NCI-H510A treated with DMSO at 0.1 percent for 48 hours (cell line): ENCODE measurements around the gene FKBP10.
A peak's percentile ranks its signal among the peaks of the same experiment; 100 is the strongest.
"Not testable (repeated sequence)": the region's sequence is repeated elsewhere in the genome, so short reads cannot be mapped to it uniquely, and the experiment has no call there.

Experiments
- DNase-seq: peaks from one replicate; lab custom pipeline; 2025; lab: John Stamatoyannopoulos, UW

Gene FKBP10

DNA sequence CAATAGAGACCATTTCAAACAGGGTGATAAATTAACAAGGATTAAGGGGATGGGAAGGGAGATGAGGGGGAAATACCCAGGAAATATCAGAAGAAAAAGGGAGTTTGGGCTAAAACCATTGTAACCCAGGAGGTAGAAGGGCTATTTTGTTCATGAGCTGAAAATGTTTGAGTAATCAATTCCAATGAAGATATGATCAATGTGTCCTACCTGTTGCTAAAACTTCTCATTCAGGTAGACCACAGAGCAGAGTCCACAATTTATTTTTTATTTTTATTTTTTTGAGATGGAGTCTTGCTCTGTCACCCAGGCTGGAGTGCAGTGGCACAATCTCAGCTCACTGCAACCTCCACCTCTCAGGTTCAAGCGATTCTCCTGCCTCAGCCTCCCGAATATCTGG is 26.6 kb downstream of the FKBP10 start:
- DNase-seq, result not testable (repeated sequence)

DNA sequence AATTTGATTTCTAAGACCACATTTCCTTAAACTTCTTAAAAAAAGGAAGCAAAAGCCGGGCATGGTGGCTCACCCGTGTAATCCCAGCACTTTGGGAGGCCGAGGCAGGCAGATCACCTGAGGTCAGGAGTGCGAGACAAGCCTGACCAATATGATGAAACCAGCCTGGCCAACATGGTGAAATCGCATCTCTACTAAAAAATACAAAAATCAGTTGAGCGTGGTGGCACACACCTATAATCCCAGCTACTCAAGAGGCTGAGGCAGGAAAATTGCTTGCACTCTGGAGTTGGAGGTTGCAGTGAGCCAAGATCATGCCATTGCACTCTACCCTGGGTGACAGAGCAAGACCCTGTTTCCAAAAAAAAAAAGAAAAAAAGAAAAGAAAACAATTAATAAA is 28.0 kb downstream of the FKBP10 start:
- not testable (repeated sequence) for DNase-seq

DNA sequence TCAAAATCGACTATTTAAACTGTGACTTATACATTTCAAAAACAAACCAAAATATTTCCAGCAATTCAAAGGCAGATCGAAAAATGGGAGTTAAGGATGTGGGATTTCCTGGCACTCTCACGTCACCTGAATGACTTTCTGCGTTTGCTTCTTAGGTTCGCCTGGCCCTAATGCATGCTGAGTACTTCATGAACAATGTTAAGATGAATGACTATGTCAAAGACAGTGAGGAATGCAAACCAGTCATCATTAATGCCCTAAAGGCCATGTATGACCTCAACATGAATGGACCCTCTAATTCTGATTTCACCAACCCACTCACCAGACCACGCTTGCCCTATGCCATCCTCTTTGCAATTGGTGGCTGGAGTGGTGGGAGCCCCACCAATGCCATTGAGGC is 32.2 kb downstream of the FKBP10 start:
- DNase-seq, result no peak

DNA sequence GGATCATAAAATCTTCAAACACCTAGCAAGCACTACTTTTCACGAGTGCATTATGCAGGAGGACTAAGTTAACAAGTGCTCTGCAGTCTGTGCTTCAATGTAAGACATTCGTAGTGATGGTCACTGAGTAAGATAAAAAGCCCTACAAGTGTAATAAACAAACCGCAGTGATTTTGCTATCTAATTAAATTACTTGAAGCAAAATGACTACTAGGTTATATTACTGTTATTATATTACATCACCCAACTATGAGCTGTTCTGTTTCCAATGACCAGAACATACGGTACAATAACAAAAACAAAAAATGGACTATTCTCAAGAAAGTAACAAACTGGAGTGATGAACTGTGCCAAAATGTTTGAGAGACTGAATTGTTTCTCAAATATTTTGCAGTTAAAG is 36.0 kb downstream of the FKBP10 start:
- DNase-seq, result no peak

DNA sequence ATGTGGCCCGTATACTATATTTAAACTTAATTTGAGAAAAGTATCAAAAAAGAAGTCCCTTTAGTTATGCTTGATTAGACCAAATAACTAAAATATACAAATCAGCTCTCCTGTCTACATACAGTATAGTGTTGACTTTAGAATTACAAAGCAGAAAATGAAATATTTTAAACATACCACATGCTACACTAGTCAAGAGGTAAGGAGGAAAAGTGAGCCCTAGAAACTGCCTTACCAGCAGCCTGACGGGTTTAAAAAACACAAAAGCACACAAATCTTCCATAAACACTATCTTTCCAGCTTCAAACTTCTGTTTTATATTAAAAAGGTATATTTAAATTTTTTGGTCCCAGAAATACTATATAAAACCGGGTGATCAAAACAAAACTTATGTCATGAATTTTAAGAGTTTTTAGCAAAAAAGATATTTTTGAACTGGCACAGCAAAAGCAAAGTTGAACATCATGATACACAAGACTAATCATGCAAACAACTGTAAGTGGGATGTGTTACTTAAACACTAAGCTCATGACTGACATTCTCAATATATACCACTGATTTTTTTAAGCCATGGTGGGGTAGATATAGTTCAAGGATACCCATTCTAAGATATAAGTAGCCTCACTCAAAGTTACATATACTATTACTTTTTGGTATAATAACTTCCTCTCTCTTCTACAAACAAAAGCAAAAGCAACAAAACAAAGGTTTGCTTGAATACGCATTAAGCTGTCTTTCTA is 36.6 kb downstream of the FKBP10 start:
- DNase-seq, result no peak

DNA sequence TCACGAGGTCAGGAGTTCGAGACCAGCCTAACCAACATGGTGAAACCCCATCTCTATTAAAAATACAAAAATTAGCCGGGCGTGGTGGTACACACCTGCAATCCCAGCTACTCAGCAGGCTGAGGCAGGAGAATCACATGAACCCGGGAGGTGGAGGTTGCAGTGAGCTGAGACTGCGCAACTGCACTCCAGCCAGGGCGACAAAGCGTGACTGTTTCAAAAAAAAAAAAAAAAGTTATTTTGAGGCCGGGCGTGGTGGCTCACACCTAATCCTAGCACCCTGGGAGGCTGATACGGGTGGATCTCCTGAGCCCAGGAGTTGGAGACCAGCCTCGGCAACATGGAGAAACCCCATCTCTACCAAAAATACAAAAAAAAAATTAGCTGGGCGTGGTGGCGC is 38.6 kb downstream of the FKBP10 start:
- not testable (repeated sequence) for DNase-seq

DNA sequence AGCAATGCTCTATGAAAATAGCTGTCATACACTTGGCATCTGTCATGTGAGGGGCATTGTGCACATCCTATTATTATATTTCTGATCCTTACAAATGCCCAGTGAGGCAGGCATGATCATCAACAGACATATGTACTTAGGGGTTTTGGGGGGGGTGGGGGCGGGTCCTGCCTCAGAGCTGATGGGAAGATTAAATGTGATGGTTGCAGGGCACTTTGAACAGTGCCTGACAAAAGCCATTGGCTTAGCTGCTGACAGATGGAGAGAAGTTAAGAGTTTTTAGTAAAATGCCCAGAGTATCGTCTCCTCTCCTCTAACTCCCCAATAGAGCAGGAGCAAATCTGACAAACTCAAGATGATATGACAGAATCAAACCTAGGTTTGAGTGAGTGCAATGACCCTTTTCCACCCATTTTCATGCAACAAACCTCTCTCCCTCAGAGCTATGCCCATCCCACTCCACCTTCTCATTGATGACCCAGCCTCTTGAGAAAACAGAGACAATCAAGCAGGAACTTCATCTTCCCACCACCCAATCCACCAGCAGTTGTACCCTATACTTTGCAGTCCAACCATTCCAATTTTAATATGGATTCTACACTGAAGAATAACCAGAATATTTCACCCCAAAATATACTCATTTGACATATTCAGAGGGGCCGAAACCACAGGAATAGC is 47.6 kb downstream of the FKBP10 start:
- no peak for DNase-seq

DNA sequence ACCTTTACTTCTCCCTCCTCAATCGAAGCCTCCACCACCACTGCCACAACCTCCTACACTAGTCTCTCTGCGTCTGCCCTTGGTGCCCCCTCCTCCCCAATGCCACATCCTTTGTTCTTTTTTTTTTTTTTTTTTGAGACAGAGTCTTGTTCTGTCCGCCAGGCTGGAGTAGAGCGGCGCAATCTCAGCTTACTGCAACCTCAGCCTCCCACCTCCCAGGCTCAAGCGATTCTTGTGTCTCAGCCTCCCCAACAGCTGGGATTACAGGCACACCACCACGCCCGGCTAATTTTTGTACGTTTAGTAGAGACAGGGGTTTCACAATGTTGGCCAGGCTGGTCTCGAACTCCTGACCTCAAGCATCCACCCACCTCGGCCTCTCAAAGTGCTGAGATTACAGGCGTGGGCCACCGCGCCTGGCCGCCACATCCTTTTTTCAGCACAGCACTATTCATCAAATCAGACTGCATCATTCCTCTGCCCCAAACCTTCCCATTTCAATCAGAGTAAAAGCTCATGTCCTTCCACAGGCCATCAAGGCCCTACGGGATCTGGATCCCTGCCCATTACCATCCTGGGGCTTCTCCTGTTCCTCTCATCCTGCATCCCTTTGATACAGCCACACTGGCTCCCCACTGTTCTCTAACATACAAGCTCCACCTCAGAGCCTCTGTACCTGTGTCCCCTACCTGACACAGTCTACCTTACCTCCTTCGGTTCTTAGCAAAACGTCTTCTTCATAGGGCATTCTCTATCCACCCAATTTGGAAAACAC is 50.5 kb downstream of the FKBP10 start:
- peak; percentile 16 for DNase-seq

DNA sequence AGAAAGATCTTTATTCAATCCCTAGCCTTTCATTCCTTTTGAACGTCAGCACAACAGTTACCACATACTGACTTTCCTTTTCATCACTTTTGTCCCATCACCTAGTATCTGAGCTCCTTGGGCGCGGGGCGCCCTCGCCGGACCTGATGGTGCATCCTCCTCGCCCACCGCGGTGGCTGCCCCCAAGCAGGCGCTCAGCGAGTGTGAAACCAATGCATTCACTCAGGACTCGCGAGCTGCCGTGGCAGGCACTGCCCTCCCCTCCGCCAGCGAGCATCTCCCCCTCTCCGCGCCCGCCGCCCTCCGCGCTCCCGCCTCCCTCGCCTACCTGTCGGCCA is 51.7 kb downstream of the FKBP10 start:
- DNase-seq, result peak; percentile 41

DNA sequence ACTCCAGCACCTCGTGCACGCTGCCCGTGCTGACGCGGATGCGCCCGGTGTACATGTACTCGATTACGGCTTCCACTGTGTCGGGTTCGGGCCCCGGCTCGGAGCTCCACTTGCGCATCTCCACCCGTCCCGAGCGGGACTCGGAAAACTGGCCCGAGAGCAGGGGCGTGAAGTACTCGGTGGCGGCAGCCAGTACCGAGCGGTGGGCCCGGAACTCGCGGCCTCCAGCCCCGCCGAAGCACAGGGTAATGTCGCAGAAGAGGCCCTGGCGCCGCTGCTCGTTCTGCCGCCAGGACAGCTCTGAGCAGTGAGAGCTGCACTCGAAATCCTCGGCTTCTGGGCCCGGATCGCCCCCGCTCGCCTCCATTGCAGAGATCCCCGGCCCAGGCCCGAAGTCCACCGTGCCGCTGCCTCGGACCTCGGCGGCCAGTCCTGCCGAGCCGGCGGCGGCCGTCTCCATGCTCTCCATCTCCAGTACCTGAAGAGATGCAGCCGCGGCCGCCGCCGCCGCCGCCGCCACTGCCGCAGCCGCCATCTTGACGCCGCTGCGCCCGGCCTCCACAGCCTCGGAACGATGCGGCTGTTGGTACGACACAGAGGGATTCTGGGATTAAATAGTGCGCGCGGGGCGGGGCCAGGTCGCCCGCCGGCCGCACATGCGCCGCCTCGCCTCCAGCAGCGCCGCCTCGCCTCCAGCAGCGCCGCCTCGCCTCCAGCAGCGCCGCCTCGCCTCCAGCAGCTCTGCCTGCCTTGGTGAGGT is 52.2 kb downstream of the FKBP10 start, which contains the start of gene KLHL11:
KLHL11 (minus strand) TSS at position 588 of the 760 bp plus-strand sequence; CDS start at position 535, 53 bp downstream.
- peak; percentile 94 for DNase-seq

DNA sequence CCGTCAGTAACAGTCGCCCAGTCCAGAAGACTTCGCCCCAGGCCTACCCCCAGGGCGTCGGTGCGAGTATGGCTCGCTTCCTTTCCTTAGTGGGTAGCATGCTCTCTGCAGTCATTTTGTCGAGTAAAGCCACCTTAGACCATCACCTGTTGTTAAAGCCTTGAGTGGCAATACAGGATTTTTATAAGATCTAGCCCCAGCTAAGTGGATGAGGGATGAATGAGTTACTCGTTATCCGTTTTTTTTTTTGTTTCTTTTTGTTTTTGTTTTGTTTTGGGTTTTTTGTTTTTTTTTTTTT is 52.7 kb downstream of the FKBP10 start:
- DNase-seq, result no peak

DNA sequence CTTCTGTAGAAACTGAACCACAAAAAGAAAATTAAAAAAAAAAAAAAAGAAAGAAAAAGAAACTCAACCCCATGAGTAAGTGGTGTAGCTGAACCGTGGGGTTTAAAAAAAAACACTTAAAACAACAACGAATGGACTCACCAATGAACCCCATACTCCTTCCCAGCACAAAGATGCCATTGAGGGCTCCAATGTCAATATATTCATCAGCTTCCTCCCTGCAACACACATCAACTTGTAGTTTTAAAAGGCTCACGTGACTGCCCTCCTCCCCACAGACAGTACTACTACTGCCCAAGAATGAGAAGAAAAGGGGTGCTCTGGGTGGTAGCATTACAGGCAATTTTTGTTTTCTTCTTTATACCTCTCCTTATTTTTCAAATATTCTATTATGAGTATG is 55.8 kb downstream of the FKBP10 start:
- DNase-seq, result no peak

DNA sequence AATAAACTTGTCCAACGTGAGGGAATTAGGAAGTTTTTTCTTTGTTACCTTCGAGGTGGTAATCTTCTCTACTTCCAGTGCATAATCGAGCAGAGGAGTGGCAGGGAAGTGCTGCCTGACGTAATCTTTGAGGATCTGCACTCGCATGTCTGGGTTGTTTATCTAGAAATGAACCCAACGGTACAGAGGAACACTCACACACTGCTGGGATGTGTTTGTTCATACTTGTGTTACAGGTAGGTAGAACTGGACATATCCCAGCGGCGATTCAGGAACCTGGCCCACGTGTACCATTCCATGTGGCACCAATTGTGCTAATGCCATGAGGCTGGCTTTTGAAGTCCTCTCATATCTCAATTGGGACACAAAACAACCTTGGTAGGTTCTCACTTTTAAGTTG is 56.6 kb downstream of the FKBP10 start:
- no peak for DNase-seq

DNA sequence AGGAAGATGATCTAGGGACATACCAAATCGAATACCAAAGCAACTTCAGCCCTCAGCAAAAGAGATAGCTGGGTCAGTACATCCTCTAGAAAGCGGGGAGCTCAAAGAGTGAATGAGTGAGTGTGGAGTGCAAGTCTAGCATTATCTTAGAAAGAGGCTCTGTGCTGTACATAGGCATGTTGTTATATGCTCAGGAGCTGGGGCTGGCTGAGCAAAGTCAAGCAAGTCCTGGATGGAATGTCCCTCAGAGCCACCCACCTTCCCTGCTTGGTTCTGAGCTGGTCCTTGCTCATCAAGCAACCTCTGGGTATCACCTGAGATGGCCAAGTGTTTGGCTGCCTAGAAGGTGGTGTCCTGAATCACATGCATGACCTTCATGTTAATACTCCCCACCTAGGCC is 57.3 kb downstream of the FKBP10 start:
- no peak for DNase-seq

DNA sequence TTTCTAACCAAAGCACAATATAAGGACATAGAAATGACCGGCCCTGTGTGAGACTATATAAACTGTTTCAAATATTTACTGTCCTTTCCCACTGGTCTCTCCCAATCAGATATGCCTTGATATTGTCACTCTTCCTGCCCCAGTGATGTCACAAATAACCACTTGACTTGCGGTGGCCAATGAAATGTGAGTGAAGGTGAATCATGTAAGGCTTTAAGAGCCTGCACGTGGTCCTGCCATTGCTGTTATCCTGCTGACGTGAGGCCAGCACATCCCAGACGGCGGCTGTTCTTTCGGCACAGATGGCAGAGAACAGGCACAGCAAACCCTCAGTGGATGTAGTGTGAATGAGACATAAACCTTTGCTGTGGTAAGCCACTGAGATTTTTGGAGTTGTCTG is 57.8 kb downstream of the FKBP10 start:
- DNase-seq, result no peak

DNA sequence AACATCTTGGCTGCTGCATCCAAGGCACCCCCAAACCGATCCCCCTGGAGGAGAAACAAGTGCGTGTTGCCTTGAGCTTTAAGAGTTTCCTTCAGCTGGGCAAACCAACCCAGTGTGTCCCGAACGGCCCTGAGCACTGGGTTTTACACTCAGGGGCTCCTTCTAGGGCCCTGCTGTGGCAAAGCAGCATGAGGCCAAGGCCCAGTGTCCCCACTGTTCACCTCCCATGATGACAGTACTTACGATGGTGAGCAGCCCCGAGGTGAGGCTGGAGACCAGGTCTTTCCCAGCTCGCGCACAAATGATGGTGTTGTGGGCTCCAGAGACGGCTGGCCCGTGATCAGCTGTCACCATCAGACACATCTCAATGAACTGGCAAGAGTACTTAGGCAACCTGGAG is 59.0 kb downstream of the FKBP10 start:
- no peak for DNase-seq
